Stomach smooth muscle (tissue), 2 donors: ENCODE results near the gene NCBP1.
A peak's percentile ranks its signal among the peaks of the same experiment; 100 is the strongest.

ENCODE experiments used
- H3K27ac ChIP-seq: one replicate; pipeline ENCODE4 v1.7.0; 2013; ENCODE audit warnings: mild to moderate bottlenecking, low read length, inconsistent platforms
- H3K27me3 ChIP-seq, 2 donors: one replicate each; pipeline ENCODE4 v1.7.0; 2013; ENCODE audit warnings: low read length in 2 of 2; ENCODE audit not compliant: insufficient read depth in 2 of 2, control insufficient read depth in 1 of 2
- H3K36me3 ChIP-seq, 2 donors: one replicate each; pipeline ENCODE4 v1.7.0; 2013; ENCODE audit warnings: low read length in 2 of 2; ENCODE audit not compliant: control insufficient read depth in 2 of 2, insufficient read depth in 2 of 2
- H3K4me1 ChIP-seq: one replicate; pipeline ENCODE4 v1.7.0; 2013; ENCODE audit warnings: low read length; ENCODE audit not compliant: control insufficient read depth, insufficient read depth
- H3K4me3 ChIP-seq, 2 donors: one replicate each; pipeline ENCODE4 v1.7.0; 2013; ENCODE audit warnings: low read length in 2 of 2
- H3K9ac ChIP-seq, 2 donors: one replicate each; pipeline ENCODE4 v1.7.0; 2013; ENCODE audit warnings: low read length in 2 of 2, mild to moderate bottlenecking in 1 of 2
- H3K9me3 ChIP-seq, 2 donors: one replicate each; pipeline ENCODE4 v1.7.0; 2013; ENCODE audit warnings: low read length in 2 of 2; ENCODE audit not compliant: control insufficient read depth in 2 of 2
- donor health status: healthy.
- donor health status: Pancreatic carcinoma.

NCBP1 gene

GRCh38 chr9:97673922-97674321 lies 40.3 kb downstream of the NCBP1 start:
- H3K4me3 ChIP-seq = no peak overlapping the region
- no peaks in the 10 kb centered on the region for H3K9me3 ChIP-seq
- H3K36me3 ChIP-seq = peaks cover 42% of the 10 kb centered on the region in 2 donors
- no peaks in the 10 kb centered on the region for H3K27me3 ChIP-seq
- no peak overlapping the region for H3K9ac ChIP-seq
- H3K4me1 ChIP-seq = no peaks in the 10 kb centered on the region
- no peak overlapping the region for H3K27ac ChIP-seq

- no peak overlapping the region for H3K9ac ChIP-seq
- H3K27ac ChIP-seq = no peak overlapping the region
- H3K27me3 ChIP-seq = no peaks in the 10 kb centered on the region
- H3K36me3 ChIP-seq = peaks cover 33 to 36% of the 10 kb centered on the region in 2 donors
- H3K4me1 ChIP-seq = no peaks in the 10 kb centered on the region
- H3K4me3 ChIP-seq = no peak overlapping the region
- no peaks in the 10 kb centered on the region for H3K9me3 ChIP-seq
These were observed 42.0 kb downstream of the NCBP1 start for GRCh38 chr9:97675655-97676054.

GRCh38 chr9:97682242-97682641 lies 48.6 kb downstream of the NCBP1 start:
- no peaks in the 10 kb centered on the region for H3K4me1 ChIP-seq
- peaks cover 17 to 21% of the 10 kb centered on the region in 2 donors for H3K36me3 ChIP-seq
- H3K9ac ChIP-seq = no peak overlapping the region
- H3K4me3 ChIP-seq = no peak overlapping the region
- H3K27me3 ChIP-seq = no peaks in the 10 kb centered on the region
- H3K27ac ChIP-seq = no peak overlapping the region
- H3K9me3 ChIP-seq = no peaks in the 10 kb centered on the region

GRCh38 chr9:97688654-97689053 lies 55.0 kb downstream of the NCBP1 start:
- no peaks in the 10 kb centered on the region for H3K27me3 ChIP-seq
- H3K4me1 ChIP-seq = no peaks in the 10 kb centered on the region
- no peak overlapping the region for H3K4me3 ChIP-seq
- H3K27ac ChIP-seq = no peak overlapping the region
- H3K36me3 ChIP-seq = peaks cover 17 to 31% of the 10 kb centered on the region in 2 donors
- H3K9ac ChIP-seq = no peak overlapping the region
- no peaks in the 10 kb centered on the region for H3K9me3 ChIP-seq

DNA sequence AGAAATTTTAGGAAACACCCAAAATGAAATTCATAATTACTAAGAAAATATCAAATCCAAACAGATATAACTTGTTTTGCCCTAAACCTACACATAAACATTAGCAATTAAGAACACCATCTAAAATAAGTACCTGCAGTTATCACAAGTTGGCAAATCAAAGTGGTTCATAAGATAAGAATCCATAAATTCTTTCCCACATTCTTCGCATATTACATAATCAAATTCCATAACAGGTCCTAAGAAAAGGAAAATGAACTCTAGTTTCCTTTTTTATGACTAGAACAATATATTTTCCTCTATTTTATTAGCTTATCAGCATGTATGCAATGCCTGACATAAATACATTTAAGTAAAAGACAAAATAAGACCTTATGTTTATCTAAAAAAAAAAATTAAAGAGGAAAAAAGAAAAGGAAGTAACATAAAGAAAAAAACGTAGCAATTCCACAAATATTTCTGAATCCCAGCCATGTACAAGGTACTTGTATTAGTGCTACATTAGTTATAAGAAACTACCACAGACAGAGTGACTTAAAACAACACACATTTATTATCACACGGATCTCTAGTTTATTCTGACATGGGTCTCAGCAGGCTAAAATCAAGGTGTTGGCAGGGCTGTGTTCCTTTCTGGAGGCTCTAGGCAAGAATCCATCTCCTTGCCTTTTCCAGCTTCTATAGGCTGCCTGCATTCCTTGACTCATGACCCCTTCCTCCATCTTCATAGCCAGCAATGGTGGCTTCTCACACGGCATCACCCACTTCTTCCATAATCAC lies 56.0 kb downstream of the NCBP1 start:
- Histone ChIP-seq H3K4me3 (no peak overlapping the region), H3K9ac (no peak overlapping the region), H3K9me3 (no peaks in the 10 kb centered on the region), H3K27ac (no peak overlapping the region), H3K4me1 (no peaks in the 10 kb centered on the region), H3K27me3 (no peaks in the 10 kb centered on the region), H3K36me3 (peaks cover 11 to 27% of the 10 kb centered on the region in 2 donors)

GRCh38 chr9:97694769-97695168 lies 61.1 kb downstream of the NCBP1 start:
- Histone ChIP-seq H3K27ac (no peak overlapping the region), H3K27me3 (no peaks in the 10 kb centered on the region), H3K36me3 (peaks cover 0 to 4% of the 10 kb centered on the region in 2 donors), H3K9me3 (no peaks in the 10 kb centered on the region), H3K4me3 (peak overlapping the region in 1 of 2 donors; percentile 35), H3K9ac (no peak overlapping the region), H3K4me1 (peaks cover 16% of the 10 kb centered on the region)

DNA sequence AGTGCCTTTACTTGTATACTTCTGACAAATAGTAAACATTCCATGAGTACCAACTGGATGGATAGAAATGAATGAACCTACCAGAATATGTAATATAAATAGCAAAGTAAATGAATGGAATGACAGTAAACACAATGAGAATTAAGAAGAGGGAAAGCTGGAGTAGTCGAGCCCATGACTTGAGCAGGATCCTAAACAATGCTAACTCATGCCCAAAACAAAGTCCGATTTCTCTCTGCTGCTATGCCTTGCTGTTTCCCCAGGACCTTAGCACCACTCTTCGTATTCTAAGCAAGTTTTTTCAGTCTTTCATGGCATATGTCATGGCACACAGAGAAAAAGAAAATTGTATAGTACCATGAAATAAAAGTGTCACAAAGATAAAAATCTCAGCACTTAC lies 61.8 kb downstream of the NCBP1 start:
- Histone ChIP-seq H3K36me3 (peaks cover 0 to 4% of the 10 kb centered on the region in 2 donors), H3K4me1 (peaks cover 16% of the 10 kb centered on the region), H3K9me3 (no peaks in the 10 kb centered on the region), H3K9ac (peak overlapping the region in 1 of 2 donors; percentile 79), H3K27ac (no peak overlapping the region), H3K4me3 (peak overlapping the region; percentile 56 to 85), H3K27me3 (no peaks in the 10 kb centered on the region)

GRCh38 chr9:97695995-97696802 lies 62.6 kb downstream of the NCBP1 start:
- Histone ChIP-seq H3K4me3 (peak overlapping the region; percentile 56 to 85), H3K4me1 (peaks cover 16% of the 10 kb centered on the region), H3K9ac (peak overlapping the region; percentile 79 to 84), H3K27ac (peak overlapping the region; percentile 89), H3K27me3 (no peaks in the 10 kb centered on the region), H3K36me3 (no peaks in the 10 kb centered on the region), H3K9me3 (no peaks in the 10 kb centered on the region)

DNA sequence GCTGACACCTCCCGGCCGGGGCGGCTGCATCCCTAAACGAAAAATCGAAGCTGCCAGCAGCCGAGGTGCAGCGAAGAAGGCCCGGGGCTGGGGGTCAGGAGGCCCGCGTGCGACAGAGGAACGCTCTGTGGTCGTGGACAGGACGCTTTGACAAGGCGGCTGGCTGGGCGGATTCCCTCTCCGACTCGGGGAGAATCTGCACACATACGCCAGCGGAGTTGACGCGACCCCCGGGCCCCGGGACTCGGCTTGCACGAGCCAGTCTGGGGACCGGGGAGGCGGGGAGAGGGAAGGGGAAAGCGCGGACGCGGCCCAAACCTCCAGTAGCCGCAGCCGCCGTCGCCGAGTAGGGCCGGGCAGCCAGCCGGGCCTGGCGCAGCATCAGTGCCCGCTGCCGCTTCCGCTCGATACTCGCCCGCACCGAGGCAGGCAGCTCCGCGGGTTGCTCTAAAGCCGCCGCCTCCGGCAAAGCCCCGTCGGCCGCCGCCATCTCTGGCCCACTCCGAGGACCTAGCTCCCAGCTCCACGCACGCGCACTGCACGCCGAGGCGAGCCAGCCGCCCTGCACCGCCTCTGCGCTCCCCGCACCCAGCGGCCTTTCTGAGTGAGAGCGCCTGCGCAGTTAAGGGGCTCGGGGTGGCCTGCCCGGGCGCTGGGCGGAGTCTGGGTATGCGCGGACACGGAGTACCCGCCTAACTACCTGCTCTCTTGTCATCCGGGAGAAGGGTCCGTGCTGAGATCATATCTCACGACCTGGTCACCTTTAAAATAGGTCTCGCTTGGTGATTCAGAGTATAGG lies 63.4 kb downstream of the NCBP1 start, which contains the start of gene XPA:
Gene XPA, minus strand, starts transcription at position 538 of the 799 bp plus-strand sequence. Its CDS starts 48 bp downstream, at position 490.
- peak within 1 kb of the TSS; percentile 56 to 85 for H3K4me3 ChIP-seq
- peak within 1 kb of the TSS; percentile 89 for H3K27ac ChIP-seq
- H3K9me3 ChIP-seq = no peaks in the 10 kb centered on the region
- H3K27me3 ChIP-seq = no peaks in the 10 kb centered on the region
- H3K36me3 ChIP-seq = no peaks in the 10 kb centered on the region
- peaks cover 16% of the 10 kb centered on the region for H3K4me1 ChIP-seq
- peak within 1 kb of the TSS; percentile 79 to 84 for H3K9ac ChIP-seq

GRCh38 chr9:97697837-97698236 lies 64.2 kb downstream of the NCBP1 start:
- H3K27ac ChIP-seq = peak overlapping the region; percentile 89
- no peaks in the 10 kb centered on the region for H3K9me3 ChIP-seq
- no peaks in the 10 kb centered on the region for H3K36me3 ChIP-seq
- H3K9ac ChIP-seq = peak overlapping the region in 1 of 2 donors; percentile 84
- H3K27me3 ChIP-seq = no peaks in the 10 kb centered on the region
- peak overlapping the region; percentile 56 to 85 for H3K4me3 ChIP-seq
- peaks cover 16% of the 10 kb centered on the region for H3K4me1 ChIP-seq
